H1 (cell line): ENCODE measurements around the gene LCNL1. TPM values are rescaled to one million over a fixed set of nuclear protein-coding genes. Genes with fewer than 3 reads are reported as not detected.
A peak's percentile ranks its signal among the peaks of the same experiment; 100 is the strongest.

Experiments used
- ATF3 ChIP-seq: IDR thresholded peaks from 2 replicates; pipeline ENCODE4 v1.6.1; 2011; ENCODE audit warnings: low read depth, mild to moderate bottlenecking, low read length; ENCODE audit not compliant: insufficient read depth
- CHD1 ChIP-seq: IDR thresholded peaks from 2 replicates; pipeline ENCODE4 v1.6.1; 2012; ENCODE audit warnings: low read depth, low read length, improper control_type of control experiment
- CHD7 ChIP-seq: fragments of 300-600 bp; sonication (generic); IDR thresholded peaks from 2 replicates; pipeline ENCODE4 v1.7.1; 2012; ENCODE audit warnings: low read length, moderate library complexity, mild to moderate bottlenecking, inconsistent platforms; ENCODE audit not compliant: insufficient replicate concordance
- EZH2 ChIP-seq: fragments of 200-600 bp; sonication (generic); IDR thresholded peaks from 2 replicates; pipeline ENCODE4 v1.7.1; 2012; ENCODE audit warnings: low read depth, mild to moderate bottlenecking, moderate library complexity, low read length, inconsistent platforms; ENCODE audit not compliant: severe bottlenecking
- POLR2A ChIP-seq, 2 experiments: IDR thresholded peaks; 1 replicate in 1 of 2; 2 replicates in 1 of 2; pipeline ENCODE4 v1.6.1; 2011; ENCODE audit warnings: low read depth in 2 of 2, low read length in 2 of 2, mild to moderate bottlenecking in 2 of 2; ENCODE audit errors: control extremely low read depth in 1 of 2
- SAP30 ChIP-seq: fragments of 300-600 bp; sonication (generic); IDR thresholded peaks from 2 replicates; pipeline ENCODE4 v1.7.1; 2012; ENCODE audit warnings: low read length, moderate library complexity, mild to moderate bottlenecking, inconsistent platforms; ENCODE audit not compliant: insufficient read depth, insufficient replicate concordance
- TAF7 ChIP-seq: optimal IDR thresholded peaks from 2 replicates; pipeline ENCODE3; 2011; ENCODE audit warnings: low read depth, mild to moderate bottlenecking, inconsistent platforms, low read length, moderate library complexity, borderline replicate concordance
- polyA plus RNA-seq, 7 experiments: library from polyadenylated mRNA; depleted of rRNA in 3 of 7; stranded (reverse) in 5 of 7; unstranded in 2 of 7; fragments of >200 nt in 5 of 7; fragments of 200-250 nt in 2 of 7; gene quantifications; 1 replicate in 5 of 7; 2 replicates in 1 of 7; 4 replicates in 1 of 7; pipeline versions ENCODE4 v1.2.1 to v1.2.3, GENCODE V29; 2011 to 2013; ENCODE audit warnings: missing spikeins in 2 of 7, mixed read lengths in 2 of 7
- total RNA-seq: library from RNA; stranded (reverse); fragmentation: NEBNext Ultra II Directional; extraction: Animal tissue kit (Norgen Biotek cat#: 25700); gene quantifications from 2 replicates; pipeline ENCODE4 v1.2.1, GENCODE V29; 2021
- TF ChIP-seq, protein P1 (sequence below): IDR thresholded peaks from 2 replicates; pipeline ENCODE4 v1.6.1; 2011; ENCODE audit warnings: low read length, improper control_type of control experiment

LCNL1 gene
- total and polyA plus RNA-seq, 2 of the 8 experiments (the other 6 are each of a cell fraction or from before 2014, with no cell fraction given), result 0.11 TPM; not detected in 1

DNA sequence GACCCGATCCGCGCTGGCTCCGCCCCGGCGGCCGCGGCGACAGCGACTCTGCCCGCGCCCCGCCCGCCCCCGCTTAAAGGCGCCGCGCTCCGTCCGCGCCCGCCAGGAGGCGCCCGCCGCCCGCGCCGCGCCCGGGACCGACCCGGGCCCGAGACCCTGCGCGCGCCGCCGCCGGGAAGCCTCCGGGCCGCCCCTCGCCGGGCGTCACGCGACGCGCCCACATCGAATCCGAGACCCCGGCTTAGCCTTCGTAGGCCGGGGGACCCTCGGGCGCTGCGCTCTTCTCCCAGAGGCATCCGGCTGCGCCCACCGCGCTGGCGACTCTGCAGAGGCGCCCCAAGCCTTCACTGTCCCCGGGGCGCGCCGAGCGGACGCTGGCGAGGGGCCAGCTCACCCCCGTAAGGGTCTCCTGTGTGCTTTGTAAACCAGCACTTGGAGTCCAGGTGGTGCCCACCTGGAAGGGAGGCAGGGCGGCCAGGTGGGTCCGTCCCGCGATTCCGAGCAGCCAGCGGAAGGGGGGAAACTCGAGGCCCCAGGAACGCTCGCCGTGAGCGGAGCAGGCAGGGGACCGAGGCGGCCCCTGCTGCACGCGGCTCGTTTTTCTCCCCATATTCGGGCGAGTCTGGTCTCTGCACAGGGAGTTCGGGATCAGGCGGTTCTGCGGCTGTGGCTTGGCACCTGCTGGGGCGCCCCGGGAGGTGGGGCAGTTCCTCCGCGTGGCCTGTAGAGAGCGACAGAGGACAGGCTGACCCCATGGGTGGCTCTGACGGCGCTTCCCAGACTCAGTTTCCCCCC is 45.7 kb downstream of the LCNL1 start (continued):
- TF ChIP-seq CHD7 (no peak), TAF7 (no peak), SAP30 (no peak), ATF3 (no peak), EZH2 (peak; percentile 8), POLR2A (IDR thresholded peaks at IDR 0.05; ENCODE audit: control extremely low read depth in 1 of 2, low read depth in 2 of 2, low read length in 2 of 2) (no peak), CHD1 (no peak)
- TF ChIP-seq, protein P1, sequence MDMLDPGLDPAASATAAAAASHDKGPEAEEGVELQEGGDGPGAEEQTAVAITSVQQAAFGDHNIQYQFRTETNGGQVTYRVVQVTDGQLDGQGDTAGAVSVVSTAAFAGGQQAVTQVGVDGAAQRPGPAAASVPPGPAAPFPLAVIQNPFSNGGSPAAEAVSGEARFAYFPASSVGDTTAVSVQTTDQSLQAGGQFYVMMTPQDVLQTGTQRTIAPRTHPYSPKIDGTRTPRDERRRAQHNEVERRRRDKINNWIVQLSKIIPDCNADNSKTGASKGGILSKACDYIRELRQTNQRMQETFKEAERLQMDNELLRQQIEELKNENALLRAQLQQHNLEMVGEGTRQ, result no peak
